GM23338 (cell line): ENCODE results near the gene AIG1.

Experiments used
- STAT1 ChIP-seq: IDR thresholded peaks from one replicate; pipeline ENCODE4 v1.6.1; 2016; ENCODE audit warnings: antibody characterized with exemption; ENCODE audit not compliant: unreplicated experiment
- TF ChIP-seq, protein P1 (sequence below), 2 experiments: fragments of 200-600 bp in 1 of 2; sonication (generic) in 1 of 2; conservative IDR thresholded peaks; 2 replicates each; pipeline versions ENCODE4 v1.5.1 to v1.6.1; 2016 to 2017; ENCODE audit warnings: antibody characterized with exemption in 2 of 2, low read depth in 2 of 2, mild to moderate bottlenecking in 2 of 2, moderate library complexity in 1 of 2
- TF ChIP-seq, protein P2 (sequence below): IDR thresholded peaks from one replicate; pipeline ENCODE4 v1.6.1; 2018; ENCODE audit warnings: antibody characterized with exemption; ENCODE audit not compliant: unreplicated experiment

DNA sequence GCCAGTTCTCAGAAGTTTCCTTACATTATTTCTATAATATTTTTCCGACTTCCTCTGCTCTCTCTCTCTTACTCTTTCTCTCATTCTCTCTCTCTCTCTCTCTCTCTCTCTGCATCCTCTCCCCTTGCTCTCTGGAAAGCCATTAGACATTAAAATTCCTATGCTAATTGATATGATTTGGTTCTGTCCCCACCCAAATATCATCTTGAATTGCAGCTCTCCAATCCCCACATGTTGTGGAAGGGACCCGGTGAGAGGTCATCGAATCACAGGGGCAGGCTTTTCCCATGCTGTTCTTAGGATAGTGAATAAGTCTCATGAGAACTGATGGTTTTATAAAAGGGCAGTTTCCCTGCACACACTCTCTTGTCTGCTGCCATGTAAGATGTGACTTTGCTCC lies 315.7 kb downstream of the AIG1 start:
- TF ChIP-seq, protein P1, sequence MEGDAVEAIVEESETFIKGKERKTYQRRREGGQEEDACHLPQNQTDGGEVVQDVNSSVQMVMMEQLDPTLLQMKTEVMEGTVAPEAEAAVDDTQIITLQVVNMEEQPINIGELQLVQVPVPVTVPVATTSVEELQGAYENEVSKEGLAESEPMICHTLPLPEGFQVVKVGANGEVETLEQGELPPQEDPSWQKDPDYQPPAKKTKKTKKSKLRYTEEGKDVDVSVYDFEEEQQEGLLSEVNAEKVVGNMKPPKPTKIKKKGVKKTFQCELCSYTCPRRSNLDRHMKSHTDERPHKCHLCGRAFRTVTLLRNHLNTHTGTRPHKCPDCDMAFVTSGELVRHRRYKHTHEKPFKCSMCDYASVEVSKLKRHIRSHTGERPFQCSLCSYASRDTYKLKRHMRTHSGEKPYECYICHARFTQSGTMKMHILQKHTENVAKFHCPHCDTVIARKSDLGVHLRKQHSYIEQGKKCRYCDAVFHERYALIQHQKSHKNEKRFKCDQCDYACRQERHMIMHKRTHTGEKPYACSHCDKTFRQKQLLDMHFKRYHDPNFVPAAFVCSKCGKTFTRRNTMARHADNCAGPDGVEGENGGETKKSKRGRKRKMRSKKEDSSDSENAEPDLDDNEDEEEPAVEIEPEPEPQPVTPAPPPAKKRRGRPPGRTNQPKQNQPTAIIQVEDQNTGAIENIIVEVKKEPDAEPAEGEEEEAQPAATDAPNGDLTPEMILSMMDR (conservative IDR thresholded peaks at IDR 0.05; ENCODE audit: low read depth in 2 of 2) = no peak
- no peak for TF ChIP-seq STAT1
- TF ChIP-seq, protein P2, sequence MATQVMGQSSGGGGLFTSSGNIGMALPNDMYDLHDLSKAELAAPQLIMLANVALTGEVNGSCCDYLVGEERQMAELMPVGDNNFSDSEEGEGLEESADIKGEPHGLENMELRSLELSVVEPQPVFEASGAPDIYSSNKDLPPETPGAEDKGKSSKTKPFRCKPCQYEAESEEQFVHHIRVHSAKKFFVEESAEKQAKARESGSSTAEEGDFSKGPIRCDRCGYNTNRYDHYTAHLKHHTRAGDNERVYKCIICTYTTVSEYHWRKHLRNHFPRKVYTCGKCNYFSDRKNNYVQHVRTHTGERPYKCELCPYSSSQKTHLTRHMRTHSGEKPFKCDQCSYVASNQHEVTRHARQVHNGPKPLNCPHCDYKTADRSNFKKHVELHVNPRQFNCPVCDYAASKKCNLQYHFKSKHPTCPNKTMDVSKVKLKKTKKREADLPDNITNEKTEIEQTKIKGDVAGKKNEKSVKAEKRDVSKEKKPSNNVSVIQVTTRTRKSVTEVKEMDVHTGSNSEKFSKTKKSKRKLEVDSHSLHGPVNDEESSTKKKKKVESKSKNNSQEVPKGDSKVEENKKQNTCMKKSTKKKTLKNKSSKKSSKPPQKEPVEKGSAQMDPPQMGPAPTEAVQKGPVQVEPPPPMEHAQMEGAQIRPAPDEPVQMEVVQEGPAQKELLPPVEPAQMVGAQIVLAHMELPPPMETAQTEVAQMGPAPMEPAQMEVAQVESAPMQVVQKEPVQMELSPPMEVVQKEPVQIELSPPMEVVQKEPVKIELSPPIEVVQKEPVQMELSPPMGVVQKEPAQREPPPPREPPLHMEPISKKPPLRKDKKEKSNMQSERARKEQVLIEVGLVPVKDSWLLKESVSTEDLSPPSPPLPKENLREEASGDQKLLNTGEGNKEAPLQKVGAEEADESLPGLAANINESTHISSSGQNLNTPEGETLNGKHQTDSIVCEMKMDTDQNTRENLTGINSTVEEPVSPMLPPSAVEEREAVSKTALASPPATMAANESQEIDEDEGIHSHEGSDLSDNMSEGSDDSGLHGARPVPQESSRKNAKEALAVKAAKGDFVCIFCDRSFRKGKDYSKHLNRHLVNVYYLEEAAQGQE = no peak
